HG03575 (cell line): ENCODE data around the gene TRMT112.

ENCODE experiments used
- ATAC-seq: cut with Tn5 transposase; IDR thresholded peaks from one replicate; pipeline ENCODE4 v1.9.1; 2021; ENCODE audit not compliant: unreplicated experiment, insufficient number of reproducible peaks, low FRiP score; ENCODE audit errors: extremely low read depth

TRMT112 gene

DNA sequence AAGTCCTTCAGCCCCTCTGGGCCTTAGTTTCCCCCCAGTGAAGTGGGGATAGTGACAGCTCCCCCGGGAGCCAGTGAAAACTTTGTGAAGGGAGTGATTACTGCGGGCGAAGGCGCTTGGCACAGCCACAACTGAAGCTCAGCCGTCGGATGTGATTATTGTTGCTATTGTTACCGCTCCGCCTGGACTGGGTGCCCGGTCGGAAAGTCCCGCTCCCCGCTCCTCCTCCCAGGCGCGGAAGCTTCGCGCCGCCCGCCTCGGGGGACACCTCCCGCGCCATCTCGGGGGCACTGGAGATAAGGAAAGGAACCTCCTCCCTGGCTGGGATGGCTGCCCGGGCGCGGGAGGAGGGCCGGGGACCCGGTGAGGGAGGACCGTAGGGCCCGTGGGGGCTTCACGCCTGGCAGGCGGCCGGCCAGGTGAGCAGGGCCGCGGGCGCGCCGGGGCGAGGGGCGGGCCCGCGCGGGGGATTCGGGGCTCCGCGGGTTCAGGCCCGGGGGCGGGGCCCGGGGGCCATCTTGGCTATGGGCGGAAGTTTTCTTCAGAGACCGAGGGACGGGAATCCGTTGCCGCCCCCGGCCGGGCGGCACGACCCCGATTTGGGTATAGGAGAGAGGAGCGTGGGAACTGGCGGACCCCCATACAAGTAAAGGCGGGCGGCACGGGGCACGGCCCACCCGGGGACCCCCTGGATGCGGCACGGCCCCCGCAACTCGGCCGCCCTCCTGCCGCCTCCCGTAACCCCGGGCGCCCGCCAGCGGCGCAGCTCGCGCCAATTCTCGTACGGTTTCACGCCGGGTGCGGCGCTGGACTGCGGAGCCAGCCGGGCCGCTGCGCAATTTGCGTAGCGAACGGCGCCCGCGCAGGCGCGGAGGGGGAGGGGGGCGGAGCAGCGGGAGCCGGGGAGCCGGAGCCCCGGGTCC is 32.1 kb downstream of the TRMT112 start, which contains the start of gene GPR137:
Gene GPR137, plus strand, starts transcription at position 887 of the 923 bp plus-strand sequence. CDS start 677 bp downstream, outside the sequence.
- ATAC-seq: no peak

DNA sequence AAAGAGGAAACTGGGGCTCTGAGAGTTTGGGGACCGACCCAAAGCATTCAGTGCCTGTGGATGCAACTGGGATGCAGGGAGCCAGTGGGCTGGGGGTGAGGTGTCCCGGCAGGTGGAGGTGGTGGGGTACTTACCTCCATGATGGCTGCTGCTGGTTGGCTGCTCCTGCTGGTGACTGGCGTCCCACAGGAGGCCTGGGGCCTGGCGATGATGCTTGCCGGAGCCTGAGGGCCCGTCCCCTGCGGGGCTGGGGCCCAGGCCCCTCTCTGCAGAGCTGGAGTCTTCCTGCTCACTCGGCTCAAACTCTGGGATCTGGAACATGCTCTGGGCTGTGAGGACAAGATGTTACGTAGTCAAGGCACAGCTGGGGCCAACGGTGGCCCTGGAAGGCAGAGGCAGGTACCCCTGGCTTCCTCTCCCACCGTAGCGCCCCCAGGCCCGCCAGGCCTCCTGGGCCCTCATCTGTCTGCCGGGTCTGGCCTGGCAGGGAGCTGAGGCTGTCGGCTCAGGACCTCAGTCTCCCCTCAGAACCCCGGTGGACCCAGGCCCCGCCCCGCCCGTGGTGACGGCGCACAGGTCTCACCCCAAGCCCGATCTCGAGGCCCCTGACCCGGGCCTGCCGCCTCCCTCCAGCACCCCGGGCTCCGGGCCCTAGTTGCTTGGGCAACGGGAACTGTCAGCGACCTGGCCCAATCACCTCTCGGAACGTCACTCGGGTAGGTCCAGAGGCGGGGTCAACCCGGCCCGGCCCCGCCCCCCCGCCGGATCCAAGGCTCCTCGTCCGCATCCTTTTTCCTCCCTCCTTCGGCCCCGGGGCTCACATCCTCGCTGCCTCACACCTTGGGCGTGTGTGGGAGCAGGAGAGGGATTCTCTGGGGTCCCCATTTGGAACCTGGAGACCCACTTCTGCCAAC is 33.1 kb downstream of the TRMT112 start, which contains the start of gene BAD:
Gene BAD, minus strand, starts transcription at position 618 of the 914 bp plus-strand sequence. Its CDS starts 297 bp downstream, at position 321.
- no peak for ATAC-seq

GRCh38 chr11:64283092-64283491 is 34.3 kb downstream of the TRMT112 start:
- no peak for ATAC-seq

GRCh38 chr11:64281957-64282770 is 35.2 kb downstream of the TRMT112 start:
- ATAC-seq: no peak

DNA sequence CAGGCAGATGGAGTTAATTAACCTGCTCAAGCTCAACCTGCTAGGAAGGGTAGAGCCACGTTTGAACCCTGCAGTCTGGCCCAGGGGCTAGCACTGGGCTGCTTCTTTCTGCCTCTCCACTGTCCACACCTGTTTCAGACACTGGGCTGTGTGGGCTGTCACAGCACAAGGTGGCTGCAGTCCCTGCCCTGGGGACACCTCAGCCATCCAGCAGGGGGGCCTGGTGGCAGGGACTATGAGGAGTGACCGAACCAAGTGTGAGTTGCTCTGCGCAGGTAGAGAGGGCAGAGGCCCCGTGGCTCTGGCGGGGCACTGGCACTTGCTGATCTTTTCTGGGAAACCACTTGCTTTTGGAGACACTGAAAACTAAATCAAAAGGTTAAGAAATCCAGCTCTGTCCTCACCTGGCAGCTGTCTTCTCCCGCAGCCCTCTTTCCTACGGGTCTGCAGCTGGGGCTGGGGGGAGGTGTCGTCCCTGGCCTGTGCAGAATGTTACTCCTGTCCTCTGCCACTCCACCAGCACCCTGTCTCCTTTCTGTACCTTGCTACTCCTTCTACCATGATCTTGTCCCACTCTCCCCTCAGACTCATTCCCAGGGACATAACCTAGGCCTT is 38.7 kb downstream of the TRMT112 start:
- ATAC-seq: no peak

DNA sequence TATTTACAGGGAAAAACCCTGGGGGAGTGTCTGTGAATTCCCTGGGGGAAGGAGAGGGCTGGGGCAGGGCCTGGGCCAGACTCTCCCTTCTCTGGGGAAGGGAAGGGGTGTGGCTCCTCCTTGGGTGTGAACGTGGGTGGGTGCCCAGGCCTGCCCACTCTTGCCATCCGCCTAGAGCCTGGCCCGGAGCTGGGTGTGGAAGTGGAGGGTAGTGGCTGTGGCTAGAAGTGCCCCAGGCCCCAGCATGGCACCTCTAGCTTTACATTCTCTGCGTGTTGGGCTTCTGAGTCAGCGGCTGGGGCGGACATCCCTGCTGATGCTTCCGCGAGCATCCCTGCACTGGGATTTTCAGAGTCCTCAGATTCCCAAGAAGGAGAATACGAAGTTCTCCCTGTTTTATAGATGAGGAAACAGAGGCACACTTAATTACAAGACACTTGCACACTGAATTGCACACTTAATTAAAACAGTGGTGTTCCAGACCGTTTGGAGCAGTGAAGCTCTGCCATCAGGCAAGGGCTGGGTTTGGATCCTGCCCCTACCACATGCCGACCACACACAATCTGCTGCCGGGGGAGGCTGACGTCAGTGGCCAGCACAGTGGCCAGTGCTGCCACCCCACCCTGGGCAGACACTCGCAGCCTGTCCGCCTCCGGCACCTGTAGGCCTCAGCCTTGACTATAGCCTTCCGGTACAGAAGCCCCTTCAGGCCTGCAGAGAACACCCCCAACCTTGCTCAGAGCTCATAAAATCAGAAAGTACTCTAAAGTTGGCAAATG is 40.5 kb downstream of the TRMT112 start:
- ATAC-seq: no peak

DNA sequence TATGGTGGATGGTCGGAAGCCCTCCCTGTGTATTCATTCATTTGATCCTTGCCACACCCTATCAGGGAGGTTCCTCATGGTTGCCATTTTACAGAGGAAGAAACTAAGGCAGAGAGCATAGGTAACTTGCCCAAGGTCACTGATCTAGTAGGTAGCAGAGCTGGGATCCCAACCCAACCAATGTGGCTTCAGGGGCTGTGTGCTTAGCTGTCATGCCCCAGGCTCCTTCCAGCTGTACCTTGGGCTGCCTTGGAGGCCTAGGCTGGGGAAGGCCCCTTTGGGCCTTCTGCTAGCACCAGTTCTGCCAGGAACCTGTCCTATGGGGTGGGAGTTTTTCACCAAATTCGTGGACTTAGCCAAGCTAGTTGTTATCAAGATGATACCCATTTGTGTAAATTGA is 41.5 kb downstream of the TRMT112 start:
- no peak for ATAC-seq

- ATAC-seq: no peak
These were observed 42.1 kb downstream of the TRMT112 start for GRCh38 chr11:64275031-64275800.

DNA sequence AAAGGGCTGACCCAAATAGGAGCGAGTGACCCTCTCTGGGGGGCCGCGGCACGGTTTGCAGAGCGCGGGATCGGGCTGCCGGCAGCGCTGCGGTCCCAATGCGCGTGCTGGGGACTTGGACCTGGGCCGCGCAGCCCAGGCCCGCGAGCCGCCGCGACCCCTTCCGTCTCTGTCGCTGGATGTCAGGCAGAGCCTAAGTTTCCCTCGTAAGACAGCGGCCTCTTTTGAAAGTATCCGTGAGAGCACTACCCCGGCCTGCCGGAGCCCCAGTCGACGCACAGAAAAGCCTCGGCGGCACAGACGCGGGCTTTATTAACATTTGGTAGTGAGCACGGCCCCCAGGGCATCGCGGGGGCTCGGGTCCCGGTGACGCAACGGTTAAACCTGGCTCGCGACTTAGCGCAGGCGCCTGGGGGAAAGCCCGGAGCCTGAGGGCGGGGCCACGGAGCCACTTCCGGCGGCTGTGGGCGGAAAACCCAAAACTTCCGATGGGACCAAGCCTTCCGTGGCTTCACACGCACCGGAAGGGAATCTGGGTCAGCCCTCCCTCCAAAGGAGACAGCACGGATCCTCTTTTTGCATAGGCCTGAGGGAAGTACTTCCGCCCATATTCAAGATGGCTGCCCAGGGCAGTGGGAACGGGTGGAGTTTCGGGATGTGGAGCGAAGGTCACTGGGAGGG is 47.7 kb downstream of the TRMT112 start:
- peak; percentile 45 for ATAC-seq

GRCh38 chr11:64268893-64269539 is 48.3 kb downstream of the TRMT112 start:
- no peak for ATAC-seq

DNA sequence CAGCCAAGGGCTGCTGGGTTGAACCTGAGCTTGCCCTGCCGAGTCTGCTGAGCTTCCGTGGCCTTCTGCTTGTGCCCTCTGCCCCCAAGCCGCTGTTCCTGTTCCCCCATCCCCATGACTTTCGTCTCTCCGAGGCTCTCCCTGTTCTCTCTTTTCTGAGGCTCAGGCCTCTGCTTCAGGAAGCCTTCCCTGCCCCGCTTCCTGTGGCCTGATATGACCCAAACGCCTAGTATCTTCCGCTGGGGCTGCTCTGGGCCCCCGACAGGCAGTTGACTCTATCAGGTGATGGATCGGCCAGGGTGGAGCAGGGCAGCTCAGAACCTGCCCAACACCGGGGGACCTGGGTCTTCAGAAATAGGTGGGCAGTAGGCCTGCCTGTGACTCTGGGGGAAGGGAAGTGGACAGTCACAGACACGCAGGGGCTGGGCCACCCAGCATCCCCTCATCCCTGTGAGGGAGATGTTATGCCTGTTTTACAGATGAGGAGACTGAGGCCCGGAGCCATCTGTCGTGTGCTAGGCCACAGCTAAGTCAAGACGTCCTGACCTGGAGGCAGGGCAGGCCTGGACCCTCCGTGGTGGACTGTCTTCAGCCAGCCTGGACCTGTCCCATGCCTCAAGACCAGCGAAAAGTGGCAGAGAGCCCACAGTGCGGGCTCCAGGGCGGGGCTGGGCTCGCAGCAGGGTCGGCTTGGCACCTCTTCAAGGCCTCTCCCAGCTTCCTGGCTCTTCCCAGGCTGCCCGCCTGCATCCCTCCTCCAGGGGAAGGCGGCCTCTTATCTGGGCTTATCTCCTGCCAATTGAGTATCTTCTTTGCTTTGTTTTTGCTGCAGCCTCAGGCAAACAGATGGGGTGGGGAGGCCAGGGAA is 49.1 kb downstream of the TRMT112 start:
- no peak for ATAC-seq

DNA sequence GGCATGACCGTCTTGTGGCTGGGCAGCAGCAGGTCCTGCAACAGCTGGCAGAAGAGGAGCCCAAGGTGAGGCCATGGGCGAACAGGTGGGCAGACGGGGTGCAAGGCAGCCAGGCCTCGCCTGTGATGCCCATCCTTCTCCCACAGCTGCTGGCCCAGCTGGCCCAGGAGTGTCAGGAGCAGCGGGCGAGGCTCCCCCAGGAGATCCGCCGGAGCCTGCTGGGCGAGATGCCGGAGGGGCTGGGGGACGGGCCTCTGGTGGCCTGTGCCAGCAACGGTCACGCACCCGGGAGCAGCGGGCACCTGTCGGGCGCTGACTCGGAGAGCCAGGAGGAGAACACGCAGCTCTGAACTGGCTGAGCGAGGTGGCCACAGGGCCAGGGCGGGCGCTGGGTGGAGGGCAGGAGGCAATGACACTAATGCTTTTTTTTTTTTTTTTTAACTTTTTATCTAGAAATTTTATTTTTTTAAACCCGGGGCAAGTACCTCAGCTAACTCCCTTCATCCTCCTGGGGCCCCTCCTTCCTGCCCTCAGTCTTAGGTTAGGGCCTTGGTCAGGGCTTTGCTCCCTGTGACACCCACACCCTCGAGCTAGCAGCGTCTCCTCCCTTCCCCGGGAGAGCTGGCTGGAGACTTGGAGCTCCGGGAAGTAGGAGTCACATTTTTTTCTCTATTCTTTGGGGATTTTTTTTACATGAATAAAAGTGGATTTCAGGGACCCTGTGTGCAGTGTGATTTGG is 50.0 kb downstream of the TRMT112 start:
- no peak for ATAC-seq
